Measurements from ENCODE around the gene DBNDD1. TPM values are rescaled to one million over a fixed set of nuclear protein-coding genes. Genes with fewer than 3 reads are reported as not detected.

DBNDD1 gene
- total RNA-seq, 1 experiment from 2014 or later = 71.4 TPM

GRCh38 chr16:89960966-89961365, 58.3 kb downstream of the DBNDD1 start:
- H3K36me3 ChIP-seq (replicated peaks; ENCODE audit: control insufficient read depth, insufficient read depth, low read length) = peaks cover 4% of the 10 kb centered on the region
- no peak for DNase-seq
- no peaks in the 10 kb centered on the region for H3K27me3 ChIP-seq (ENCODE audit: control insufficient read depth, insufficient read depth, low read length)
- H3K4me3 ChIP-seq (ENCODE audit: insufficient read depth, low read depth, low read length) = no peak overlapping the region

- Histone ChIP-seq H3K4me3 (ENCODE audit: insufficient read depth, low read depth, low read length) (no peak overlapping the region), H3K36me3 (replicated peaks; ENCODE audit: control insufficient read depth, insufficient read depth, low read length) (peaks cover 4% of the 10 kb centered on the region), H3K27me3 (ENCODE audit: control insufficient read depth, insufficient read depth, low read length) (no peaks in the 10 kb centered on the region)
- peak; percentile 33 for DNase-seq
Observed at GRCh38 chr16:89958596-89958995, 60.7 kb downstream of the DBNDD1 start.

- peaks cover 4% of the 10 kb centered on the region for H3K36me3 ChIP-seq (replicated peaks; ENCODE audit: control insufficient read depth, insufficient read depth, low read length)
- DNase-seq = peak; percentile 94
Observed at GRCh38 chr16:89958068-89958467, 61.2 kb downstream of the DBNDD1 start.

GRCh38 chr16:89957216-89957785, 62.0 kb downstream of the DBNDD1 start:
- Histone ChIP-seq H3K36me3 (replicated peaks; ENCODE audit: control insufficient read depth, insufficient read depth, low read length) (peaks cover 4% of the 10 kb centered on the region), H3K4me3 (ENCODE audit: insufficient read depth, low read depth, low read length) (no peak overlapping the region), H3K27me3 (ENCODE audit: control insufficient read depth, insufficient read depth, low read length) (no peaks in the 10 kb centered on the region)
- DNase-seq = peak; percentile 51

More at GRCh38 chr16:89958068-89958467, 61.2 kb downstream of the DBNDD1 start:
- Histone ChIP-seq H3K4me3 (ENCODE audit: insufficient read depth, low read depth, low read length) (no peak overlapping the region), H3K27me3 (ENCODE audit: control insufficient read depth, insufficient read depth, low read length) (no peaks in the 10 kb centered on the region)

GRCh38 chr16:89956505-89957215, 62.6 kb downstream of the DBNDD1 start:
- Histone ChIP-seq H3K36me3 (replicated peaks; ENCODE audit: control insufficient read depth, insufficient read depth, low read length) (peaks cover 4% of the 10 kb centered on the region), H3K4me3 (ENCODE audit: insufficient read depth, low read depth, low read length) (no peak overlapping the region), H3K27me3 (ENCODE audit: control insufficient read depth, insufficient read depth, low read length) (no peaks in the 10 kb centered on the region)
- peak; percentile 46 for DNase-seq

- H3K27me3 ChIP-seq (ENCODE audit: control insufficient read depth, insufficient read depth, low read length) = no peaks in the 10 kb centered on the region
- no peak overlapping the region for H3K4me3 ChIP-seq (ENCODE audit: insufficient read depth, low read depth, low read length)
- peaks cover 4% of the 10 kb centered on the region for H3K36me3 ChIP-seq (replicated peaks; ENCODE audit: control insufficient read depth, insufficient read depth, low read length)
- peak; percentile 79 for DNase-seq
Observed at GRCh38 chr16:89955001-89955685, 64.1 kb downstream of the DBNDD1 start.

Other genes starting within 250 kb of the DBNDD1 start
- gene FANCA, start 202.8 kb downstream of the DBNDD1 start, total RNA-seq (2014; rRNA removed; shearing (Covaris generic)) = 51.9 and 52.0 TPM in 2 replicates
- 8.2 and 9.6 TPM in 2 replicates for gene SPIRE2, start 191.0 kb downstream of the DBNDD1 start, total RNA-seq (2014; rRNA removed; shearing (Covaris generic))
- gene TCF25, start 145.9 kb downstream of the DBNDD1 start, total RNA-seq (2014; rRNA removed; shearing (Covaris generic)) = 70.5 and 71.8 TPM in 2 replicates
- 5.6 and 6.5 TPM in 2 replicates for gene MC1R, start 100.6 kb downstream of the DBNDD1 start, total RNA-seq (2014; rRNA removed; shearing (Covaris generic))
- 390 and 607 TPM in 2 replicates for gene TUBB3, start 96.1 kb downstream of the DBNDD1 start, total RNA-seq (2014; rRNA removed; shearing (Covaris generic))
- 65.0 and 67.2 TPM in 2 replicates for gene DEF8, start 70.7 kb downstream of the DBNDD1 start, total RNA-seq (2014; rRNA removed; shearing (Covaris generic))
- not detected in 2 replicates for gene PRDM7, start 57.9 kb upstream of the DBNDD1 start, total RNA-seq (2014; rRNA removed; shearing (Covaris generic))

All from H7 (cell line).